GM23338 (cell line): ENCODE data around the gene PTGIS. TPM values are rescaled to one million over a fixed set of nuclear protein-coding genes. Genes with fewer than 3 reads are reported as not detected.

Experiments used
- ATAC-seq: fragments of 200-7000 bp; cut with Tn5 transposase; 3 replicates; pipeline ENCODE4 v1.9.1; 2020
- DNase-seq: peaks from one replicate; pipeline ENCODE4 v3.0.0-alpha.2; 2015; ENCODE audit warnings: low spot score
- H2AFZ ChIP-seq: fragments of 200-600 bp; sonication (generic); 2 replicates; pipeline ENCODE4 v1.8.0; 2016; ENCODE audit warnings: antibody characterized with exemption, mild to moderate bottlenecking, moderate library complexity
- H3F3A ChIP-seq: fragments of 200-600 bp; sonication (generic); replicated peaks from 2 replicates; pipeline ENCODE4 v1.8.0; 2017; ENCODE audit warnings: antibody characterized with exemption, mixed run types, low read depth
- H3K27ac ChIP-seq: fragments of 200-600 bp; sonication (generic); 2 replicates; pipeline ENCODE4 v1.6.1; 2016; ENCODE audit warnings: low read depth
- H3K27me3 ChIP-seq: fragments of 200-600 bp; sonication (generic); 2 replicates; pipeline ENCODE4 v1.8.0; 2016; ENCODE audit warnings: mild to moderate bottlenecking, mixed run types, moderate library complexity; ENCODE audit not compliant: insufficient read depth
- H3K36me3 ChIP-seq: fragments of 200-600 bp; sonication (generic); 2 replicates; pipeline ENCODE4 v1.8.0; 2016; ENCODE audit warnings: mild to moderate bottlenecking; ENCODE audit not compliant: insufficient read depth
- H3K4me1 ChIP-seq: fragments of 200-600 bp; sonication (generic); 2 replicates; pipeline ENCODE4 v1.8.0; 2016; ENCODE audit warnings: mild to moderate bottlenecking, moderate library complexity; ENCODE audit not compliant: insufficient read depth
- H3K4me2 ChIP-seq: fragments of 200-600 bp; sonication (generic); 2 replicates; pipeline ENCODE4 v1.7.1; 2017; ENCODE audit warnings: mixed run types
- H3K4me3 ChIP-seq: fragments of 200-600 bp; sonication (generic); 2 replicates; pipeline ENCODE4 v1.6.1; 2016; ENCODE audit warnings: mixed run types
- H3K79me2 ChIP-seq: fragments of 200-600 bp; sonication (generic); replicated peaks from 2 replicates; pipeline ENCODE4 v1.8.0; 2017; ENCODE audit warnings: mild to moderate bottlenecking; ENCODE audit not compliant: insufficient read depth
- H3K9me2 ChIP-seq: fragments of 200-600 bp; sonication (generic); 2 replicates; pipeline ENCODE4 v1.8.0; 2017; ENCODE audit not compliant: insufficient read depth
- H4K20me1 ChIP-seq: fragments of 200-600 bp; sonication (generic); replicated peaks from 2 replicates; pipeline ENCODE4 v1.8.0; 2017; ENCODE audit warnings: mild to moderate bottlenecking; ENCODE audit not compliant: insufficient read depth
- H3K27ac Mint-ChIP-seq: 2 replicates; pipeline ENCODE4 v1.8.0; 2020; ENCODE audit warnings: inconsistent platforms, mild to moderate bottlenecking, moderate library complexity, mixed read lengths
- H3K27me3 Mint-ChIP-seq: 3 replicates; pipeline ENCODE4 v1.8.0; 2022; ENCODE audit warnings: low read depth, mild to moderate bottlenecking, moderate library complexity, mixed read lengths, inconsistent platforms; ENCODE audit not compliant: insufficient read depth, poor library complexity
- H3K36me3 Mint-ChIP-seq: 3 replicates; pipeline ENCODE4 v1.8.0; 2021; ENCODE audit warnings: low read depth, mild to moderate bottlenecking, inconsistent platforms, moderate library complexity, mixed read lengths
- H3K4me1 Mint-ChIP-seq: 3 replicates; pipeline ENCODE4 v1.8.0; 2020; ENCODE audit warnings: mild to moderate bottlenecking, inconsistent platforms, mixed read lengths
- H3K4me3 Mint-ChIP-seq: 3 replicates; pipeline ENCODE4 v1.8.0; 2021; ENCODE audit warnings: moderate library complexity, mild to moderate bottlenecking, inconsistent platforms, mixed read lengths
- H3K9me3 Mint-ChIP-seq: 3 replicates; pipeline ENCODE4 v1.8.0; 2020; ENCODE audit warnings: moderate library complexity, mild to moderate bottlenecking, inconsistent platforms, mixed read lengths
- CREB1 ChIP-seq: fragments of 250-450 bp; sonication (Bioruptor Pico); IDR thresholded peaks from 2 replicates; pipeline ENCODE4 v1.5.0; 2020; ENCODE audit warnings: low read depth, mild to moderate bottlenecking, moderate library complexity
- EZH2 ChIP-seq: fragments of 200-600 bp; sonication (generic); IDR thresholded peaks from one replicate; pipeline ENCODE4 v1.8.0; 2017; ENCODE audit warnings: antibody characterized with exemption, mild to moderate bottlenecking, low read depth; ENCODE audit not compliant: unreplicated experiment
- EZH2phosphoT487 ChIP-seq: fragments of 200-600 bp; sonication (generic); IDR thresholded peaks from one replicate; pipeline ENCODE4 v1.8.1; 2018; ENCODE audit warnings: antibody characterized with exemption; ENCODE audit not compliant: unreplicated experiment
- JUNB ChIP-seq: IDR thresholded peaks from one replicate; pipeline ENCODE4 v1.6.1; 2016; ENCODE audit warnings: antibody characterized with exemption; ENCODE audit not compliant: unreplicated experiment
- NANOG ChIP-seq: IDR thresholded peaks from 2 replicates; pipeline ENCODE4 v1.6.1; 2016; ENCODE audit warnings: antibody characterized with exemption, borderline replicate concordance
- POLR2AphosphoS5 ChIP-seq: IDR thresholded peaks from 2 replicates; pipeline ENCODE4 v1.6.1; 2016; ENCODE audit warnings: antibody characterized with exemption, low read depth
- STAT1 ChIP-seq: IDR thresholded peaks from one replicate; pipeline ENCODE4 v1.6.1; 2016; ENCODE audit warnings: antibody characterized with exemption; ENCODE audit not compliant: unreplicated experiment
- ZNF114 ChIP-seq: fragments of 250-450 bp; sonication (Bioruptor Pico); IDR thresholded peaks from 2 replicates; pipeline ENCODE4 v1.5.0; 2020; ENCODE audit warnings: mild to moderate bottlenecking, moderate library complexity
- ZNF331 ChIP-seq: fragments of 250-450 bp; sonication (Bioruptor Pico); IDR thresholded peaks from 2 replicates; pipeline ENCODE4 v1.5.0; 2020; ENCODE audit warnings: low read depth, mild to moderate bottlenecking, moderate library complexity
- polyA plus RNA-seq: library from polyadenylated mRNA; unstranded; fragments of >200 nt; fragmentation: Nextera tagmentation; extraction: Ambion mirVana; gene quantifications from 2 replicates; pipeline ENCODE4 v1.2.1, GENCODE V29; 2016
- total RNA-seq: library from RNA; depleted of rRNA; stranded (reverse); fragments of >200 nt; shearing (Covaris generic); gene quantifications from 2 replicates; pipeline ENCODE4 v1.2.3, GENCODE V29; 2014
- TF ChIP-seq, protein P1 (sequence below): IDR thresholded peaks from one replicate; pipeline ENCODE4 v1.6.1; 2018; ENCODE audit warnings: antibody characterized with exemption; ENCODE audit not compliant: unreplicated experiment
- TF ChIP-seq, protein P2 (sequence below): IDR thresholded peaks from 2 replicates; pipeline ENCODE4 v1.6.1; 2016; ENCODE audit warnings: antibody characterized with exemption
- TF ChIP-seq, protein P3 (sequence below): fragments of 250-450 bp; sonication (Bioruptor Pico); IDR thresholded peaks from 2 replicates; pipeline ENCODE4 v1.5.0; 2020; ENCODE audit warnings: mild to moderate bottlenecking, moderate library complexity
- TF ChIP-seq, protein P4 (sequence below), 2 experiments: fragments of 200-600 bp in 1 of 2; sonication (generic) in 1 of 2; conservative IDR thresholded peaks; 2 replicates each; pipeline versions ENCODE4 v1.5.1 to v1.6.1; 2016 to 2017; ENCODE audit warnings: antibody characterized with exemption in 2 of 2, low read depth in 2 of 2, mild to moderate bottlenecking in 2 of 2, moderate library complexity in 1 of 2

The PTGIS gene
- total and polyA plus RNA-seq, 2 experiments from 2014 or later: 6.6 to 28.7 TPM

DNA sequence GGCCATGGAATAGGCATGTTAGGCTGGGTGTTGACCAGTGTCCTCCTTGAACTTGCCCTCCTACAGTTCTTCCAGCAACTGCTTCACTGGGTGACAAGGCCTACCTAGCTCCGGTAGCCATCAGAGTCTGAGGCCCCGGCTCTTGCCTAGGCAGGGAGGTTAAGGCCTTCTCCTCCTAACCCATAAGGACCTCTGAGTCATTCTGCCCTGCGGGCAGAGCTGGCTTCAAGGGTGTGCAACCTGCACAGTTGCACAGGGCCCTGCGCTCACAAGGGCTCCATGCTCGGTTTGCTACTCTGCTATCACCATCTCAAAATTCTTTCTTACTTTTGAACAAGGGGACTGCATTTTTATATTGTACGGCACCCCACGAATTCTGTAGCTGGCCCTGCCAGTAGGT lies 103.4 kb downstream of the PTGIS start (continued):
- no peak for TF ChIP-seq EZH2phosphoT487

DNA sequence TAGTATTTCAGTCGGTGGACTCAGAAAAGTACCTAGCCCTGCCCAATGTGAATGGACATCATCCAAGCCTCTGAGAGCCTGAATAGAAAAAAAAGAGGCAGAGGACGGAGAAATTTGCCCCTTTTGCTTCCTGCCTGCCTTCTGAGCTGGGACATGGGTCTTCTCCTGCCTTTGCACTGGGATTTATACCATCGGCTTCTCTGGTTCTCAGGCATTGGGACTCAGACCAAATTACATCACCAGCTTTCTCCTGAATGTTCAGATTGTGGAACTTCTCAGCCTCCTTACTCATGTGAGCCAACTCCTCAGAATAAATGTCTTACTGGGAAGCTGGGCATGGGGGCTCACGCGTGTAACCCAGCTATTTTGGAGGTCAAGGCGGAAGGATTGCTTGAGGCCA lies 105.3 kb downstream of the PTGIS start:
- DNase-seq (no peak), ATAC-seq (no peak)
- no peak overlapping the region for H3K4me2 ChIP-seq
- H3K4me3 ChIP-seq: no peak overlapping the region
- Mint-ChIP-seq H3K4me1 (peaks cover 5% of the 10 kb centered on the region; the same call in 2 of the 3 replicates), H3K9me3 (no peaks in the 10 kb centered on the region), H3K27ac (no peak overlapping the region), H3K27me3 (peaks cover 6% of the 10 kb centered on the region), H3K4me3 (no peak overlapping the region), H3K36me3 (no peaks in the 10 kb centered on the region)
- no peak overlapping the region for H2AFZ ChIP-seq
- no peaks in the 10 kb centered on the region for H3F3A ChIP-seq
- no peaks in the 10 kb centered on the region for H3K27me3 ChIP-seq
- H3K79me2 ChIP-seq: no peaks in the 10 kb centered on the region
- H3K36me3 ChIP-seq: no peaks in the 10 kb centered on the region
- H4K20me1 ChIP-seq: no peaks in the 10 kb centered on the region
- TF ChIP-seq CREB1 (CRISPR knock-in tag) (no peak), NANOG (no peak), ZNF114 (no peak), JUNB (no peak), EZH2phosphoT487 (no peak), ZNF331 (no peak), STAT1 (no peak), EZH2 (no peak), POLR2AphosphoS5 (no peak)
- TF ChIP-seq, protein P1, sequence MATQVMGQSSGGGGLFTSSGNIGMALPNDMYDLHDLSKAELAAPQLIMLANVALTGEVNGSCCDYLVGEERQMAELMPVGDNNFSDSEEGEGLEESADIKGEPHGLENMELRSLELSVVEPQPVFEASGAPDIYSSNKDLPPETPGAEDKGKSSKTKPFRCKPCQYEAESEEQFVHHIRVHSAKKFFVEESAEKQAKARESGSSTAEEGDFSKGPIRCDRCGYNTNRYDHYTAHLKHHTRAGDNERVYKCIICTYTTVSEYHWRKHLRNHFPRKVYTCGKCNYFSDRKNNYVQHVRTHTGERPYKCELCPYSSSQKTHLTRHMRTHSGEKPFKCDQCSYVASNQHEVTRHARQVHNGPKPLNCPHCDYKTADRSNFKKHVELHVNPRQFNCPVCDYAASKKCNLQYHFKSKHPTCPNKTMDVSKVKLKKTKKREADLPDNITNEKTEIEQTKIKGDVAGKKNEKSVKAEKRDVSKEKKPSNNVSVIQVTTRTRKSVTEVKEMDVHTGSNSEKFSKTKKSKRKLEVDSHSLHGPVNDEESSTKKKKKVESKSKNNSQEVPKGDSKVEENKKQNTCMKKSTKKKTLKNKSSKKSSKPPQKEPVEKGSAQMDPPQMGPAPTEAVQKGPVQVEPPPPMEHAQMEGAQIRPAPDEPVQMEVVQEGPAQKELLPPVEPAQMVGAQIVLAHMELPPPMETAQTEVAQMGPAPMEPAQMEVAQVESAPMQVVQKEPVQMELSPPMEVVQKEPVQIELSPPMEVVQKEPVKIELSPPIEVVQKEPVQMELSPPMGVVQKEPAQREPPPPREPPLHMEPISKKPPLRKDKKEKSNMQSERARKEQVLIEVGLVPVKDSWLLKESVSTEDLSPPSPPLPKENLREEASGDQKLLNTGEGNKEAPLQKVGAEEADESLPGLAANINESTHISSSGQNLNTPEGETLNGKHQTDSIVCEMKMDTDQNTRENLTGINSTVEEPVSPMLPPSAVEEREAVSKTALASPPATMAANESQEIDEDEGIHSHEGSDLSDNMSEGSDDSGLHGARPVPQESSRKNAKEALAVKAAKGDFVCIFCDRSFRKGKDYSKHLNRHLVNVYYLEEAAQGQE: no peak
- TF ChIP-seq, protein P2, sequence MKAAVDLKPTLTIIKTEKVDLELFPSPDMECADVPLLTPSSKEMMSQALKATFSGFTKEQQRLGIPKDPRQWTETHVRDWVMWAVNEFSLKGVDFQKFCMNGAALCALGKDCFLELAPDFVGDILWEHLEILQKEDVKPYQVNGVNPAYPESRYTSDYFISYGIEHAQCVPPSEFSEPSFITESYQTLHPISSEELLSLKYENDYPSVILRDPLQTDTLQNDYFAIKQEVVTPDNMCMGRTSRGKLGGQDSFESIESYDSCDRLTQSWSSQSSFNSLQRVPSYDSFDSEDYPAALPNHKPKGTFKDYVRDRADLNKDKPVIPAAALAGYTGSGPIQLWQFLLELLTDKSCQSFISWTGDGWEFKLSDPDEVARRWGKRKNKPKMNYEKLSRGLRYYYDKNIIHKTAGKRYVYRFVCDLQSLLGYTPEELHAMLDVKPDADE: no peak
- TF ChIP-seq, protein P3, sequence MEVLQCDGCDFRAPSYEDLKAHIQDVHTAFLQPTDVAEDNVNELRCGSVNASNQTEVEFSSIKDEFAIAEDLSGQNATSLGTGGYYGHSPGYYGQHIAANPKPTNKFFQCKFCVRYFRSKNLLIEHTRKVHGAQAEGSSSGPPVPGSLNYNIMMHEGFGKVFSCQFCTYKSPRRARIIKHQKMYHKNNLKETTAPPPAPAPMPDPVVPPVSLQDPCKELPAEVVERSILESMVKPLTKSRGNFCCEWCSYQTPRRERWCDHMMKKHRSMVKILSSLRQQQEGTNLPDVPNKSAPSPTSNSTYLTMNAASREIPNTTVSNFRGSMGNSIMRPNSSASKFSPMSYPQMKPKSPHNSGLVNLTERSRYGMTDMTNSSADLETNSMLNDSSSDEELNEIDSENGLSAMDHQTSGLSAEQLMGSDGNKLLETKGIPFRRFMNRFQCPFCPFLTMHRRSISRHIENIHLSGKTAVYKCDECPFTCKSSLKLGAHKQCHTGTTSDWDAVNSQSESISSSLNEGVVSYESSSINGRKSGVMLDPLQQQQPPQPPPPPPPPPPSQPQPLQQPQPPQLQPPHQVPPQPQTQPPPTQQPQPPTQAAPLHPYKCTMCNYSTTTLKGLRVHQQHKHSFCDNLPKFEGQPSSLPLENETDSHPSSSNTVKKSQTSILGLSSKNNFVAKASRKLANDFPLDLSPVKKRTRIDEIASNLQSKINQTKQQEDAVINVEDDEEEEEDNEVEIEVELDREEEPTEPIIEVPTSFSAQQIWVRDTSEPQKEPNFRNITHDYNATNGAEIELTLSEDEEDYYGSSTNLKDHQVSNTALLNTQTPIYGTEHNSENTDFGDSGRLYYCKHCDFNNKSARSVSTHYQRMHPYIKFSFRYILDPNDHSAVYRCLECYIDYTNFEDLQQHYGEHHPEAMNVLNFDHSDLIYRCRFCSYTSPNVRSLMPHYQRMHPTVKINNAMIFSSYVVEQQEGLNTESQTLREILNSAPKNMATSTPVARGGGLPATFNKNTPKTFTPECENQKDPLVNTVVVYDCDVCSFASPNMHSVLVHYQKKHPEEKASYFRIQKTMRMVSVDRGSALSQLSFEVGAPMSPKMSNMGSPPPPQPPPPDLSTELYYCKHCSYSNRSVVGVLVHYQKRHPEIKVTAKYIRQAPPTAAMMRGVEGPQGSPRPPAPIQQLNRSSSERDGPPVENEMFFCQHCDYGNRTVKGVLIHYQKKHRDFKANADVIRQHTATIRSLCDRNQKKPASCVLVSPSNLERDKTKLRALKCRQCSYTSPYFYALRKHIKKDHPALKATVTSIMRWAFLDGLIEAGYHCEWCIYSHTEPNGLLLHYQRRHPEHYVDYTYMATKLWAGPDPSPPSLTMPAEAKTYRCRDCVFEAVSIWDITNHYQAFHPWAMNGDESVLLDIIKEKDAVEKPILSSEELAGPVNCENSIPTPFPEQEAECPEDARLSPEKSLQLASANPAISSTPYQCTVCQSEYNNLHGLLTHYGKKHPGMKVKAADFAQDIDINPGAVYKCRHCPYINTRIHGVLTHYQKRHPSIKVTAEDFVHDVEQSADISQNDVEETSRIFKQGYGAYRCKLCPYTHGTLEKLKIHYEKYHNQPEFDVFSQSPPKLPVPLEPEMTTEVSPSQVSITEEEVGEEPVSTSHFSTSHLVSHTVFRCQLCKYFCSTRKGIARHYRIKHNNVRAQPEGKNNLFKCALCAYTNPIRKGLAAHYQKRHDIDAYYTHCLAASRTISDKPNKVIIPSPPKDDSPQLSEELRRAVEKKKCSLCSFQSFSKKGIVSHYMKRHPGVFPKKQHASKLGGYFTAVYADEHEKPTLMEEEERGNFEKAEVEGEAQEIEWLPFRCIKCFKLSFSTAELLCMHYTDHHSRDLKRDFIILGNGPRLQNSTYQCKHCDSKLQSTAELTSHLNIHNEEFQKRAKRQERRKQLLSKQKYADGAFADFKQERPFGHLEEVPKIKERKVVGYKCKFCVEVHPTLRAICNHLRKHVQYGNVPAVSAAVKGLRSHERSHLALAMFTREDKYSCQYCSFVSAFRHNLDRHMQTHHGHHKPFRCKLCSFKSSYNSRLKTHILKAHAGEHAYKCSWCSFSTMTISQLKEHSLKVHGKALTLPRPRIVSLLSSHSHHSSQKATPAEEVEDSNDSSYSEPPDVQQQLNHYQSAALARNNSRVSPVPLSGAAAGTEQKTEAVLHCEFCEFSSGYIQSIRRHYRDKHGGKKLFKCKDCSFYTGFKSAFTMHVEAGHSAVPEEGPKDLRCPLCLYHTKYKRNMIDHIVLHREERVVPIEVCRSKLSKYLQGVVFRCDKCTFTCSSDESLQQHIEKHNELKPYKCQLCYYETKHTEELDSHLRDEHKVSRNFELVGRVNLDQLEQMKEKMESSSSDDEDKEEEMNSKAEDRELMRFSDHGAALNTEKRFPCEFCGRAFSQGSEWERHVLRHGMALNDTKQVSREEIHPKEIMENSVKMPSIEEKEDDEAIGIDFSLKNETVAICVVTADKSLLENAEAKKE (CRISPR knock-in tag): no peak
- TF ChIP-seq, protein P4, sequence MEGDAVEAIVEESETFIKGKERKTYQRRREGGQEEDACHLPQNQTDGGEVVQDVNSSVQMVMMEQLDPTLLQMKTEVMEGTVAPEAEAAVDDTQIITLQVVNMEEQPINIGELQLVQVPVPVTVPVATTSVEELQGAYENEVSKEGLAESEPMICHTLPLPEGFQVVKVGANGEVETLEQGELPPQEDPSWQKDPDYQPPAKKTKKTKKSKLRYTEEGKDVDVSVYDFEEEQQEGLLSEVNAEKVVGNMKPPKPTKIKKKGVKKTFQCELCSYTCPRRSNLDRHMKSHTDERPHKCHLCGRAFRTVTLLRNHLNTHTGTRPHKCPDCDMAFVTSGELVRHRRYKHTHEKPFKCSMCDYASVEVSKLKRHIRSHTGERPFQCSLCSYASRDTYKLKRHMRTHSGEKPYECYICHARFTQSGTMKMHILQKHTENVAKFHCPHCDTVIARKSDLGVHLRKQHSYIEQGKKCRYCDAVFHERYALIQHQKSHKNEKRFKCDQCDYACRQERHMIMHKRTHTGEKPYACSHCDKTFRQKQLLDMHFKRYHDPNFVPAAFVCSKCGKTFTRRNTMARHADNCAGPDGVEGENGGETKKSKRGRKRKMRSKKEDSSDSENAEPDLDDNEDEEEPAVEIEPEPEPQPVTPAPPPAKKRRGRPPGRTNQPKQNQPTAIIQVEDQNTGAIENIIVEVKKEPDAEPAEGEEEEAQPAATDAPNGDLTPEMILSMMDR (conservative IDR thresholded peaks at IDR 0.05; ENCODE audit: low read depth in 2 of 2): no peak
- no peak overlapping the region for H3K27ac ChIP-seq
- H3K4me1 ChIP-seq: no peaks in the 10 kb centered on the region
- no peaks in the 10 kb centered on the region for H3K9me2 ChIP-seq
